ENCODE measurements around the gene BARX1. TPM values are rescaled to one million over a fixed set of nuclear protein-coding genes. Genes with fewer than 3 reads are reported as not detected.

The BARX1 gene
- total and polyA plus RNA-seq, 9 of the 15 experiments (the other 6 are each of a cell fraction or from before 2014, with no cell fraction given) = 0.11 to 0.14 TPM; not detected in 7

GRCh38 chr9:93954434-93955061, 607 bp downstream of the BARX1 start:
- ChIA-PET CTCF (ENCODE audit: low intra/inter-chr PET ratio) (no interaction called here), POLR2A (interaction anchor here (1.1 kb wide), 1 partner anchor 11 kb away, joined by 5 read pairs; no protein-coding TSS in a partner anchor)
- H3K9ac ChIP-seq (ENCODE audit: insufficient read depth in 1 of 2, low read depth in 2 of 2, low read length in 2 of 2) = no peak overlapping the region
- no peaks in the 10 kb centered on the region for H3K36me3 ChIP-seq (ENCODE audit: control insufficient read depth, insufficient read depth, low read length)
- no peak for TF ChIP-seq HDAC1 (IDR thresholded peaks at IDR 0.05)
- no peak for TF ChIP-seq CBX3 (IDR thresholded peaks at IDR 0.05; ENCODE audit: borderline replicate concordance in 1 of 2, low read length in 2 of 2)
- TF ChIP-seq SMARCA5 (IDR thresholded peaks at IDR 0.05) = no peak
- no peak for TF ChIP-seq BCOR (IDR thresholded peaks at IDR 0.05)
- no peak for TF ChIP-seq ZNF324 (CRISPR knock-in tag; IDR thresholded peaks at IDR 0.05)
- TF ChIP-seq THRA (IDR thresholded peaks at IDR 0.05) = no peak
- no peak for TF ChIP-seq CREM (IDR thresholded peaks at IDR 0.05; ENCODE audit: low read depth)
- no peak for TF ChIP-seq MAFK (IDR thresholded peaks at IDR 0.05; ENCODE audit: low read length)
- TF ChIP-seq POLR2AphosphoS2 (IDR thresholded peaks at IDR 0.05; ENCODE audit: low read length) = no peak
- TF ChIP-seq, protein P1, sequence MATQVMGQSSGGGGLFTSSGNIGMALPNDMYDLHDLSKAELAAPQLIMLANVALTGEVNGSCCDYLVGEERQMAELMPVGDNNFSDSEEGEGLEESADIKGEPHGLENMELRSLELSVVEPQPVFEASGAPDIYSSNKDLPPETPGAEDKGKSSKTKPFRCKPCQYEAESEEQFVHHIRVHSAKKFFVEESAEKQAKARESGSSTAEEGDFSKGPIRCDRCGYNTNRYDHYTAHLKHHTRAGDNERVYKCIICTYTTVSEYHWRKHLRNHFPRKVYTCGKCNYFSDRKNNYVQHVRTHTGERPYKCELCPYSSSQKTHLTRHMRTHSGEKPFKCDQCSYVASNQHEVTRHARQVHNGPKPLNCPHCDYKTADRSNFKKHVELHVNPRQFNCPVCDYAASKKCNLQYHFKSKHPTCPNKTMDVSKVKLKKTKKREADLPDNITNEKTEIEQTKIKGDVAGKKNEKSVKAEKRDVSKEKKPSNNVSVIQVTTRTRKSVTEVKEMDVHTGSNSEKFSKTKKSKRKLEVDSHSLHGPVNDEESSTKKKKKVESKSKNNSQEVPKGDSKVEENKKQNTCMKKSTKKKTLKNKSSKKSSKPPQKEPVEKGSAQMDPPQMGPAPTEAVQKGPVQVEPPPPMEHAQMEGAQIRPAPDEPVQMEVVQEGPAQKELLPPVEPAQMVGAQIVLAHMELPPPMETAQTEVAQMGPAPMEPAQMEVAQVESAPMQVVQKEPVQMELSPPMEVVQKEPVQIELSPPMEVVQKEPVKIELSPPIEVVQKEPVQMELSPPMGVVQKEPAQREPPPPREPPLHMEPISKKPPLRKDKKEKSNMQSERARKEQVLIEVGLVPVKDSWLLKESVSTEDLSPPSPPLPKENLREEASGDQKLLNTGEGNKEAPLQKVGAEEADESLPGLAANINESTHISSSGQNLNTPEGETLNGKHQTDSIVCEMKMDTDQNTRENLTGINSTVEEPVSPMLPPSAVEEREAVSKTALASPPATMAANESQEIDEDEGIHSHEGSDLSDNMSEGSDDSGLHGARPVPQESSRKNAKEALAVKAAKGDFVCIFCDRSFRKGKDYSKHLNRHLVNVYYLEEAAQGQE (IDR thresholded peaks at IDR 0.05; ENCODE audit: borderline replicate concordance) = no peak
- TF ChIP-seq, protein P1 (CRISPR knock-in tag; IDR thresholded peaks at IDR 0.05; ENCODE audit: low read depth) = no peak
- TF ChIP-seq TARDBP (IDR thresholded peaks at IDR 0.05) = no peak
- TF ChIP-seq TAF1 (IDR thresholded peaks at IDR 0.05; ENCODE audit: control insufficient read depth, extremely low read depth, insufficient read depth, low read length, severe bottlenecking) = no peak
- TF ChIP-seq EHMT2 (IDR thresholded peaks at IDR 0.05) = no peak
- no peak for TF ChIP-seq RBM25 (IDR thresholded peaks at IDR 0.05; ENCODE audit: low read depth, low read length, severe bottlenecking)
- no peaks in the 10 kb centered on the region for H3K9me3 ChIP-seq (replicated peaks; ENCODE audit: control insufficient read depth, insufficient read depth, low read depth, low read length)
- 58% methylated on average over 38 of the region's 67 CpGs for WGBS (ENCODE audit: insufficient coverage, low coverage, missing lambda C conversion rate)
- peaks cover 50 to 89% of the 10 kb centered on the region in 2 experiments for H3K27me3 ChIP-seq (ENCODE audit: control insufficient read depth in 2 of 2, insufficient read depth in 2 of 2, low read length in 2 of 2)
- in situ Hi-C loops (cut with MboI) = loop anchor here (5.0 kb wide), 1 partner anchor 262 kb away; no protein-coding TSS in a partner anchor
- ATAC-seq = no peak
- no peak for DNase-seq (ENCODE audit: extremely low read depth in 1 of 4, low spot score in 3 of 4)
- FAIRE-seq = no peak
- no peak overlapping the region for H3K4me3 ChIP-seq
- peaks cover 5% of the 10 kb centered on the region; the same call in 1 of the 2 replicates for H4K20me1 ChIP-seq (replicated peaks; ENCODE audit: control insufficient read depth, insufficient read depth, low read length)
- intact Hi-C loops (cut with micrococcal nuclease) = no loop called here
- no peak overlapping the region for H2AFZ ChIP-seq (ENCODE audit: low read depth, low read length)
- no peak overlapping the region for H3K27ac ChIP-seq (ENCODE audit: extremely low read depth, low read depth, low read length)
- peaks cover 0 to 49% of the 10 kb centered on the region in 2 experiments; a peak in 2 of 5 replicates for H3K4me1 ChIP-seq (replicated peaks in 1 of 2; ENCODE audit: control insufficient read depth in 2 of 2, insufficient read depth in 2 of 2, low read length in 2 of 2)
- no peaks in the 10 kb centered on the region for H3K79me2 ChIP-seq (ENCODE audit: control insufficient read depth, insufficient read depth, low read length)
- H3K9me1 ChIP-seq (ENCODE audit: control insufficient read depth, insufficient read depth, low read length) = no peaks in the 10 kb centered on the region
- no peak overlapping the region for H3K4me2 ChIP-seq (ENCODE audit: insufficient read depth, low read length)
- BruUV-seq (replicated peaks) = no TSS peak
